Measurements from ENCODE around the gene SYTL5.
A peak's percentile ranks its signal among the peaks of the same experiment; 100 is the strongest.

The SYTL5 gene

GRCh38 chrX:38048886-38049285 is 42.5 kb downstream of the SYTL5 start:
- TF ChIP-seq CTCF (IDR thresholded peaks at IDR 0.05; ENCODE audit: insufficient read depth, missing control alignments): no peak
- no peak for FAIRE-seq
- no peak for DNase-seq (ENCODE audit: insufficient read length, low spot score)

- TF ChIP-seq CTCF (IDR thresholded peaks at IDR 0.05; ENCODE audit: insufficient read depth, missing control alignments): no peak
- FAIRE-seq: no peak
- no peak for DNase-seq (ENCODE audit: insufficient read length, low spot score)
Observed at GRCh38 chrX:38050806-38051205, 44.5 kb downstream of the SYTL5 start.

- FAIRE-seq (no peak), DNase-seq (ENCODE audit: insufficient read length, low spot score) (no peak)
- TF ChIP-seq CTCF (IDR thresholded peaks at IDR 0.05; ENCODE audit: insufficient read depth, missing control alignments): no peak
Observed at GRCh38 chrX:38052096-38052495, 45.7 kb downstream of the SYTL5 start.

GRCh38 chrX:38055170-38055847 is 49.0 kb downstream of the SYTL5 start:
- no peak for DNase-seq (ENCODE audit: insufficient read length, low spot score)
- TF ChIP-seq CTCF (IDR thresholded peaks at IDR 0.05; ENCODE audit: insufficient read depth, missing control alignments): no peak
- no peak for FAIRE-seq

- DNase-seq (ENCODE audit: insufficient read length, low spot score): no peak
- TF ChIP-seq CTCF (IDR thresholded peaks at IDR 0.05; ENCODE audit: insufficient read depth, missing control alignments): no peak
- peak; percentile 29 for FAIRE-seq
Observed at GRCh38 chrX:38060331-38060878, 54.1 kb downstream of the SYTL5 start.

- no peak for TF ChIP-seq CTCF (IDR thresholded peaks at IDR 0.05; ENCODE audit: insufficient read depth, missing control alignments)
- no peak for DNase-seq (ENCODE audit: insufficient read length, low spot score)
- FAIRE-seq: no peak
Observed at GRCh38 chrX:38061335-38061734, 55.0 kb downstream of the SYTL5 start.

GRCh38 chrX:38066934-38067333 is 60.6 kb downstream of the SYTL5 start:
- no peak for TF ChIP-seq CTCF (IDR thresholded peaks at IDR 0.05; ENCODE audit: insufficient read depth, missing control alignments)
- no peak for FAIRE-seq
- no peak for DNase-seq (ENCODE audit: insufficient read length, low spot score)
